Activated CD8-positive, alpha-beta memory T cell treated with anti-CD3 and anti-CD28 coated beads for 4 hours (primary cell): Measurements from ENCODE around the gene SPHK1.

Experiments used
- DNase-seq, 2 donors: peaks; one replicate each; pipeline ENCODE4 v3.0.0-alpha.2; 2020; ENCODE audit warnings: low read depth in 2 of 2

SPHK1 gene

GRCh38 chr17:76363107-76363842 is 21.1 kb upstream of the SPHK1 start:
- no peak for DNase-seq

- no peak for DNase-seq
Measured at GRCh38 chr17:76365256-76365903, 19.0 kb upstream of the SPHK1 start.

GRCh38 chr17:76366247-76366646 is 18.2 kb upstream of the SPHK1 start:
- no peak for DNase-seq

- DNase-seq: no peak
Measured at GRCh38 chr17:76367642-76368041, 16.8 kb upstream of the SPHK1 start.

- no peak for DNase-seq
Measured at GRCh38 chr17:76368545-76368944, 15.9 kb upstream of the SPHK1 start.

- no peak for DNase-seq
Measured at GRCh38 chr17:76369379-76369778, 15.0 kb upstream of the SPHK1 start.

- DNase-seq: no peak
Measured at GRCh38 chr17:76369804-76370203, 14.6 kb upstream of the SPHK1 start.

GRCh38 chr17:76370261-76370993 is 14.0 kb upstream of the SPHK1 start:
- DNase-seq: no peak

- no peak for DNase-seq
Measured at GRCh38 chr17:76371656-76372628, 12.5 kb upstream of the SPHK1 start.

- DNase-seq: no peak
Measured at GRCh38 chr17:76376318-76377133, 7.9 kb upstream of the SPHK1 start.

GRCh38 chr17:76378548-76379274 is 5.7 kb upstream of the SPHK1 start:
- no peak for DNase-seq

GRCh38 chr17:76379275-76379641 is 5.2 kb upstream of the SPHK1 start:
- no peak for DNase-seq

GRCh38 chr17:76379646-76380376 is 4.6 kb upstream of the SPHK1 start:
- no peak for DNase-seq

GRCh38 chr17:76381633-76382350 is 2.6 kb upstream of the SPHK1 start:
- DNase-seq: no peak

GRCh38 chr17:76382351-76382802 is 2.0 kb upstream of the SPHK1 start:
- DNase-seq: no peak

GRCh38 chr17:76382803-76383545 is 1.4 kb upstream of the SPHK1 start:
- DNase-seq: peak; percentile 41 to 42

- DNase-seq: peak in 1 of 2 donors; percentile 23
Measured at GRCh38 chr17:76383546-76384221, 725 bp upstream of the SPHK1 start.
